Neural cell (in vitro differentiated cells): Measurements from ENCODE around the gene ZNF619. TPM values are rescaled to one million over a fixed set of nuclear protein-coding genes. Genes with fewer than 3 reads are reported as not detected.

ENCODE experiments used
- H2AFZ ChIP-seq: fragments of 200-600, 300-800 bp; sonication (generic), shearing (Covaris generic); 2 replicates; pipeline ENCODE4 v1.6.0; 2014; ENCODE audit warnings: low read depth, mild to moderate bottlenecking, antibody characterized with exemption, low read length, moderate library complexity
- H3F3A ChIP-seq: fragments of 200-600 bp; shearing (Covaris generic); 2 replicates; pipeline ENCODE4 v1.6.1; 2016; ENCODE audit warnings: mild to moderate bottlenecking, moderate library complexity, mixed read lengths, antibody characterized with exemption, low read length; ENCODE audit not compliant: insufficient read depth, poor library complexity, severe bottlenecking
- H3K27ac ChIP-seq: fragments of 200-600, 300-800 bp; sonication (generic), shearing (Covaris generic); 2 replicates; pipeline ENCODE4 v1.5.1; 2014; ENCODE audit warnings: mild to moderate bottlenecking, low read length, moderate library complexity
- H3K27me3 ChIP-seq: fragments of 300-800, 200-600 bp; sonication (generic), shearing (Covaris generic); 2 replicates; pipeline ENCODE4 v1.6.0; 2014; ENCODE audit warnings: mild to moderate bottlenecking, low read depth, low read length, moderate library complexity; ENCODE audit not compliant: insufficient read depth
- H3K36me3 ChIP-seq: fragments of 300-800, 200-600 bp; sonication (generic), shearing (Covaris generic); 2 replicates; pipeline ENCODE4 v1.5.1; 2014; ENCODE audit warnings: mild to moderate bottlenecking, antibody characterized with exemption, low read length, moderate library complexity; ENCODE audit not compliant: insufficient read depth
- H3K4me2 ChIP-seq: fragments of 300-800, 200-600 bp; sonication (generic), shearing (Covaris generic); 2 replicates; pipeline ENCODE4 v1.6.0; 2014; ENCODE audit warnings: mild to moderate bottlenecking, low read length
- H3K4me3 ChIP-seq: fragments of 300-800, 200-600 bp; sonication (generic), shearing (Covaris generic); 2 replicates; pipeline ENCODE4 v1.5.1; 2014; ENCODE audit warnings: mild to moderate bottlenecking, low read length, moderate library complexity
- H3K79me2 ChIP-seq: fragments of 200-600 bp; shearing (Covaris generic); replicated peaks from 2 replicates; pipeline ENCODE4 v1.6.0; 2014; ENCODE audit warnings: mild to moderate bottlenecking, low read length, moderate library complexity; ENCODE audit not compliant: insufficient read depth
- H3K9ac ChIP-seq: fragments of 300-800, 200-600 bp; sonication (generic), shearing (Covaris generic); 2 replicates; pipeline ENCODE4 v1.6.1; 2016; ENCODE audit warnings: mild to moderate bottlenecking, low read length, mixed read lengths
- H3K9me2 ChIP-seq: fragments of 200-600 bp; shearing (Covaris generic); 2 replicates; pipeline ENCODE4 v1.6.1; 2016; ENCODE audit warnings: mild to moderate bottlenecking, low read length, mixed read lengths; ENCODE audit not compliant: insufficient read depth
- H3K9me3 ChIP-seq: fragments of 200-600, 300-800 bp; sonication (generic), shearing (Covaris generic); 2 replicates; pipeline ENCODE4 v1.6.1; 2016; ENCODE audit warnings: mild to moderate bottlenecking, mixed run types, low read length, moderate library complexity, mixed read lengths
- H4K20me1 ChIP-seq: fragments of 200-600 bp; shearing (Covaris generic); 2 replicates; pipeline ENCODE4 v1.6.1; 2016; ENCODE audit warnings: mild to moderate bottlenecking, mixed run types; ENCODE audit not compliant: insufficient read depth
- EP300 ChIP-seq: fragments of 450-650 bp; conservative IDR thresholded peaks from 2 replicates; pipeline ENCODE4 v1.6.1; 2014; ENCODE audit warnings: antibody characterized with exemption, mild to moderate bottlenecking, moderate library complexity; ENCODE audit not compliant: poor library complexity, severe bottlenecking
- EZH2 ChIP-seq: fragments of 200-600, 300-800 bp; shearing (Covaris generic), sonication (generic); IDR thresholded peaks from 2 replicates; pipeline ENCODE4 v1.6.1; 2014; ENCODE audit warnings: antibody characterized with exemption, low read length, borderline replicate concordance, mild to moderate bottlenecking; ENCODE audit not compliant: insufficient read depth, poor library complexity, severe bottlenecking
- MXI1 ChIP-seq: fragments of 450-650 bp; conservative IDR thresholded peaks from 2 replicates; pipeline ENCODE4 v1.6.1; 2014; ENCODE audit warnings: antibody characterized with exemption, mild to moderate bottlenecking; ENCODE audit not compliant: poor library complexity, severe bottlenecking
- POLR2AphosphoS5 ChIP-seq: IDR thresholded peaks from 2 replicates; pipeline ENCODE4 v1.6.1; 2012
- RAD21 ChIP-seq: fragments of 450-650 bp; conservative IDR thresholded peaks from 2 replicates; pipeline ENCODE4 v1.6.1; 2014; ENCODE audit warnings: antibody characterized with exemption, mild to moderate bottlenecking, moderate library complexity
- SMC3 ChIP-seq: fragments of 450-650 bp; conservative IDR thresholded peaks from 2 replicates; pipeline ENCODE4 v1.6.1; 2014; ENCODE audit warnings: antibody characterized with exemption, mild to moderate bottlenecking, moderate library complexity; ENCODE audit not compliant: poor library complexity
- TAF1 ChIP-seq: IDR thresholded peaks from 2 replicates; pipeline ENCODE4 v1.6.1; 2012; ENCODE audit warnings: low read depth
- polyA plus RNA-seq: library from polyadenylated mRNA; depleted of rRNA; stranded (reverse); fragments of >200 nt; gene quantifications from 2 replicates; pipeline ENCODE4 v1.2.3, GENCODE V29; 2014
- TF ChIP-seq, protein P1 (sequence below): fragments of 450-650 bp; IDR thresholded peaks from 2 replicates; pipeline ENCODE4 v1.5.1; 2014; ENCODE audit warnings: antibody characterized with exemption, mild to moderate bottlenecking, moderate library complexity; ENCODE audit not compliant: poor library complexity, severe bottlenecking
- TF ChIP-seq, protein P2 (sequence below): IDR thresholded peaks from 2 replicates; pipeline ENCODE4 v1.6.1; 2012; ENCODE audit warnings: borderline replicate concordance

ZNF619 gene
- polyA plus RNA-seq, 1 donor from 2014 or later, result 0.33 TPM

DNA sequence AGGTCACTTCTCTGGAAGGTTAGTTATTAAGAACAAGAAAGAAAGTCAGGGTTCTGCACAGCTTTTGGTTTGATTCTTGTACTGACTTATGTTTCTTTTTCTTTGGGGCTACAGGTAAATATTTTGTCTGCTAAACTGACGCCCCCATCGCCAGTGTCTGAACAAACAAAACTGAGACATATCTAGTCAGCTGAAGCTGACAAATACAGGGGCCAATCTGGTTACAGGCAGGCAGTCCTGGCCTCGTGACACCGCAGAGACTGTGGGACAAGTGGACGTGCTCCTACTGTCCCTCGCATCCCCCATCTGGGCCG lies 24.4 kb upstream of the ZNF619 start:
- Histone ChIP-seq H3K4me2 (peak overlapping the region; percentile 41), H3K79me2 (peaks cover 3% of the 10 kb centered on the region), H3K36me3 (no peaks in the 10 kb centered on the region), H4K20me1 (no peaks in the 10 kb centered on the region), H2AFZ (peak overlapping the region; percentile 94), H3K27ac (peak overlapping the region; percentile 94), H3K9me3 (no peaks in the 10 kb centered on the region), H3K9ac (peak overlapping the region; percentile 94), H3K4me3 (peak overlapping the region; percentile 78), H3K27me3 (no peaks in the 10 kb centered on the region), H3F3A (peaks cover 2% of the 10 kb centered on the region), H3K9me2 (no peaks in the 10 kb centered on the region)
- TF ChIP-seq EZH2 (no peak), POLR2AphosphoS5 (no peak), MXI1 (no peak), SMC3 (no peak)
- TF ChIP-seq, protein P1, sequence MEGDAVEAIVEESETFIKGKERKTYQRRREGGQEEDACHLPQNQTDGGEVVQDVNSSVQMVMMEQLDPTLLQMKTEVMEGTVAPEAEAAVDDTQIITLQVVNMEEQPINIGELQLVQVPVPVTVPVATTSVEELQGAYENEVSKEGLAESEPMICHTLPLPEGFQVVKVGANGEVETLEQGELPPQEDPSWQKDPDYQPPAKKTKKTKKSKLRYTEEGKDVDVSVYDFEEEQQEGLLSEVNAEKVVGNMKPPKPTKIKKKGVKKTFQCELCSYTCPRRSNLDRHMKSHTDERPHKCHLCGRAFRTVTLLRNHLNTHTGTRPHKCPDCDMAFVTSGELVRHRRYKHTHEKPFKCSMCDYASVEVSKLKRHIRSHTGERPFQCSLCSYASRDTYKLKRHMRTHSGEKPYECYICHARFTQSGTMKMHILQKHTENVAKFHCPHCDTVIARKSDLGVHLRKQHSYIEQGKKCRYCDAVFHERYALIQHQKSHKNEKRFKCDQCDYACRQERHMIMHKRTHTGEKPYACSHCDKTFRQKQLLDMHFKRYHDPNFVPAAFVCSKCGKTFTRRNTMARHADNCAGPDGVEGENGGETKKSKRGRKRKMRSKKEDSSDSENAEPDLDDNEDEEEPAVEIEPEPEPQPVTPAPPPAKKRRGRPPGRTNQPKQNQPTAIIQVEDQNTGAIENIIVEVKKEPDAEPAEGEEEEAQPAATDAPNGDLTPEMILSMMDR, result no peak

DNA sequence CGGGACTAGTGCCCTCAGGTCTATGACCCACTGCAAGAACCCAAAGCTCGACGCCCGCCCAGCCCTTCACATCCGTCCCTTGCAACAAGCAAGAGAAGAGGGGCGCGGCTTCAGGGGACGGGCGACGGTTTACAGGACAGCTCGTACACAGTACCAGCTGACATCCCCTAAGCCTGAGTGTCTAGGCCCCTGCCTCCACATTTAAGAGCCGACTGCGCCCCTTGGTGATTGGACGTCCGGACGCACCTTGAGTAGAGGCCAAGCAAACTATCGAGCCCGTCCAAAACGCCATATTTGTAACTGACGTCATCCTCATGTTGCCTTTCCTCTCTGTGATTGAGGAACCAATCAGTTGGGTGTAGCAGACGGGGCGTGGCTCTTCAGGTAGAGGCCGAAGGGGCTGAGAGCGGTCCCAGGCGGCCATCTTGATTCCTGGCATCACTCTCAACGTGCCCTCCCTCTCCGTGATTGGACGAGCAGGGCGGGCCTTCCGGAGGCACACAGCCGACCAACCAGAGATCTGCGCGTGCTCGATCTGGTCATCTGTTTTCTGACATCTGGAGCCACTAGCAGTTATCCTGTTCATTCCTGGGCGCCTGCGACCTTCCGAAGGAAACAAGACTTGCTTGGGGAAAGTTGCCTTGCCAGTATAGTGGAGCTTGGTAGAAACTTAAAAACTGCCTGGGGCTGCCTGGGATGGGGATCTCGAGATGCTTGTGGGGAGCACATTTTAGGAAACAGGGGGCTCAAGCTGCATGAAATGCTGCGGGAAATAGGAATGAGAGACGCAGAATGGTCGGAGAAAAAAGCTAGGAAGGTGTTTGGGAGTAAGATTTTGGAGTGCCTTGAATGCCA lies 23.8 kb upstream of the ZNF619 start:
- H3K9me2 ChIP-seq, result no peaks in the 10 kb centered on the region
- peak overlapping the region; percentile 94 for H3K9ac ChIP-seq
- no peaks in the 10 kb centered on the region for H3K36me3 ChIP-seq
- no peaks in the 10 kb centered on the region for H4K20me1 ChIP-seq
- no peaks in the 10 kb centered on the region for H3K27me3 ChIP-seq
- H3K79me2 ChIP-seq, result peaks cover 9% of the 10 kb centered on the region
- peak overlapping the region; percentile 78 for H3K4me3 ChIP-seq
- TF ChIP-seq TAF1 (peak; percentile 97), EZH2 (no peak), MXI1 (peak; percentile 65), POLR2AphosphoS5 (peak; percentile 97), EP300 (peak; percentile 60), SMC3 (peak; percentile 58), RAD21 (peak; percentile 34)
- TF ChIP-seq, protein P2, sequence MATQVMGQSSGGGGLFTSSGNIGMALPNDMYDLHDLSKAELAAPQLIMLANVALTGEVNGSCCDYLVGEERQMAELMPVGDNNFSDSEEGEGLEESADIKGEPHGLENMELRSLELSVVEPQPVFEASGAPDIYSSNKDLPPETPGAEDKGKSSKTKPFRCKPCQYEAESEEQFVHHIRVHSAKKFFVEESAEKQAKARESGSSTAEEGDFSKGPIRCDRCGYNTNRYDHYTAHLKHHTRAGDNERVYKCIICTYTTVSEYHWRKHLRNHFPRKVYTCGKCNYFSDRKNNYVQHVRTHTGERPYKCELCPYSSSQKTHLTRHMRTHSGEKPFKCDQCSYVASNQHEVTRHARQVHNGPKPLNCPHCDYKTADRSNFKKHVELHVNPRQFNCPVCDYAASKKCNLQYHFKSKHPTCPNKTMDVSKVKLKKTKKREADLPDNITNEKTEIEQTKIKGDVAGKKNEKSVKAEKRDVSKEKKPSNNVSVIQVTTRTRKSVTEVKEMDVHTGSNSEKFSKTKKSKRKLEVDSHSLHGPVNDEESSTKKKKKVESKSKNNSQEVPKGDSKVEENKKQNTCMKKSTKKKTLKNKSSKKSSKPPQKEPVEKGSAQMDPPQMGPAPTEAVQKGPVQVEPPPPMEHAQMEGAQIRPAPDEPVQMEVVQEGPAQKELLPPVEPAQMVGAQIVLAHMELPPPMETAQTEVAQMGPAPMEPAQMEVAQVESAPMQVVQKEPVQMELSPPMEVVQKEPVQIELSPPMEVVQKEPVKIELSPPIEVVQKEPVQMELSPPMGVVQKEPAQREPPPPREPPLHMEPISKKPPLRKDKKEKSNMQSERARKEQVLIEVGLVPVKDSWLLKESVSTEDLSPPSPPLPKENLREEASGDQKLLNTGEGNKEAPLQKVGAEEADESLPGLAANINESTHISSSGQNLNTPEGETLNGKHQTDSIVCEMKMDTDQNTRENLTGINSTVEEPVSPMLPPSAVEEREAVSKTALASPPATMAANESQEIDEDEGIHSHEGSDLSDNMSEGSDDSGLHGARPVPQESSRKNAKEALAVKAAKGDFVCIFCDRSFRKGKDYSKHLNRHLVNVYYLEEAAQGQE, result peak; percentile 94
- TF ChIP-seq, protein P1, result no peak
- H3F3A ChIP-seq, result peaks cover 2% of the 10 kb centered on the region
- H3K27ac ChIP-seq, result peak overlapping the region; percentile 94
- peak overlapping the region; percentile 92 for H3K4me2 ChIP-seq
- peak overlapping the region; percentile 94 for H2AFZ ChIP-seq
- no peaks in the 10 kb centered on the region for H3K9me3 ChIP-seq
